Retina (tissue), 1 donor: ENCODE measurements around the gene MROH7.

Experiments used
- DNase-seq: peaks from one replicate; pipeline ENCODE4 v3.0.0-alpha.2; 2016

Gene MROH7

DNA sequence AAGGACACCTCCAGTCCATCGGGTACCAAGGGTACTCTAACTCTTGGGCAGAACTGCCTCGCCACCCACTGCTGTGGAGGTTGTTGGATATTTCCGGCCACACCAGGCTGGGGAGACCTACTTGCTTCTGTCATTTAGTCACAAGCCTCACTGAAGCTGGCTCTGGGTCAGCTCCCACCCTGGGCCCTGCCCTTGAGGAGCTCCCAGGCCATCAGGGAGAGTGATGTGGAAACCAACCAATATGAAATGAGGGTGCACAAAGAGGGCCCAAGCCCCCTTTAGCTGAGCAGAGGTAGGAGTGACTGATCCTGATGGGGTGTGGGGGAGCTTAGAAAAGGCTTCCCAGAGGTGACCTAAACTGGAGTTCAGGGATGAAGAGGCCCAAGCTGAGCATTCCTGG is 103.1 kb downstream of the MROH7 start:
- DNase-seq = no peak

- no peak for DNase-seq
Observed at GRCh38 chr1:54745274-54745673, 103.7 kb downstream of the MROH7 start.

- no peak for DNase-seq
Observed at GRCh38 chr1:54745864-54746263, 104.3 kb downstream of the MROH7 start.

- no peak for DNase-seq
Observed at GRCh38 chr1:54748094-54748835, 106.7 kb downstream of the MROH7 start.

DNA sequence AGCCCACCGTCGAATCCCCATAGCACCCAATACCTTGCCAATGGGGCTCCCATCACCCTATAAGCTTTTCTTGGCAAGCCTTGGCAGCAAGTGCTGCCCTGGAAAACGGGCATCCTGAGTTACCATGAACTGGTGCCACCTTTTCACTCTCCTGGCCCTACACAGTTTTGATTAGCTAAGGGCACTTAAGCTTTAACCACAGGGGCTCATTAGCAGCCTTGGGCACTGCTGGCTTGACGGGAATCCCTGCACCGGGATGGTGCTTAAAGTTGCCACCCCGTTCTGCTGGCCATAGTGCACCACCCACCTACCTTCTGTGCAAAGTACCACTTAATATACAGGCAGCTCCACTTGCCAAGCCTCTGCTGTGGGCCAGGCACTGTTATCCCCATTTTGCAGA is 109.0 kb downstream of the MROH7 start:
- no peak for DNase-seq

GRCh38 chr1:54751426-54751825 is 109.8 kb downstream of the MROH7 start:
- DNase-seq = no peak

GRCh38 chr1:54754045-54754444 is 112.5 kb downstream of the MROH7 start:
- no peak for DNase-seq

- no peak for DNase-seq
Observed at GRCh38 chr1:54754486-54755285, 113.1 kb downstream of the MROH7 start.

GRCh38 chr1:54757833-54758232 is 116.2 kb downstream of the MROH7 start:
- DNase-seq = no peak

DNA sequence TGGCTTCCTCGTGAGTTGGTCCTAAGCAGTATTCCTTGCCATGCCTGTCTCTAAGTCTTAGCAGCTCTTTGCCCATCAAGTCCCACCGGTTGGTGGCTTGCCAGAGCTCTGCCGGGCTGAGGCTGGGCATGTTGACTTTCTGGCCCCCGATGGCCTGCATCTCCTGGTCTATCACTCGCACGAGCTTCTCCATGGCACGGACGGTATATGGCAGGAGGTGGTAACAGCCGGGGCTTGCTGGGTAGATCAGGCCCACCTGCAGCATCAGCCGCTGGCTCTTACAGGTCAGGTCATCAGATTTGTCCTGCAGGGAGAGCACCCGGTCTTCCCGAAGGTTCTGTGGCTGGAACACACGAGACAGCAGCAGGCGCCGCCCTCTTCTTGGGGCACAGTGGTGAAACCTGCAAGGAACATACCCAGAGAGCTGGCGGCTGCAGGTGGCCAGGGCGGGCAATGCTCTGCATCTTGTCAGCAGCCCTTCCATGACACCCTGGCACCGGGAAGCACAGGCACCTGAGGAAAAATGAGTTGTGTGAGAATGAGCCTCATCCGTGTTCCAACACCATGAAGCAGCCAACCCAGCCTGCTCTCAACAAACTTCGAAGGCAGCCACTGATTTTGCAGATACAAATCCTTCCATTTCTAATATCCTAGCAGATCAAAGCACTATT is 117.2 kb downstream of the MROH7 start:
- no peak for DNase-seq
